PC-3 (cell line): ENCODE measurements around the gene TRIM40. TPM values are rescaled to one million over a fixed set of nuclear protein-coding genes. Genes with fewer than 3 reads are reported as not detected.

ENCODE experiments used
- ATAC-seq: fragments of 200-7000 bp; cut with Tn5 transposase; 2 replicates; pipeline ENCODE4 v1.9.1; 2020; ENCODE audit warnings: mild to moderate bottlenecking, moderate library complexity
- BruUV-seq: library from RNA; stranded (reverse); fragments of 400-500 nt; replicated peaks from 2 replicates; lab custom pipeline; 2021; lab: Mats Ljungman, UMichigan
- CTCF ChIA-PET: fragments of 300-600 bp; sonication (Branson Sonifier 250); formaldehyde crosslinking; loops from one replicate; lab custom pipeline; 2022; ENCODE audit warnings: antibody characterized with exemption; lab: Charles Lee
- POLR2A ChIA-PET: fragments of 300-600 bp; sonication (Branson Sonifier 250); formaldehyde crosslinking; loops from one replicate; lab custom pipeline; 2022; ENCODE audit warnings: antibody characterized with exemption; ENCODE audit not compliant: unreplicated experiment; lab: Charles Lee
- DNase-seq: peaks from one replicate; pipeline ENCODE4 v3.0.0-alpha.2; 2015
- H2AFZ ChIP-seq: fragments of 300-600 bp; sonication (generic); 2 replicates; pipeline ENCODE4 v1.6.0; 2016; ENCODE audit warnings: antibody characterized with exemption, low read length
- H3F3A ChIP-seq: fragments of 300-600 bp; sonication (generic); one replicate; pipeline ENCODE4 v1.6.0; 2017; ENCODE audit warnings: antibody characterized with exemption, low read length, control low read depth, mild to moderate bottlenecking; ENCODE audit not compliant: unreplicated experiment
- H3K27ac ChIP-seq: fragments of 300-600 bp; sonication (generic); 2 replicates; pipeline ENCODE4 v1.5.1; 2016; ENCODE audit warnings: mild to moderate bottlenecking, low read length
- H3K27me3 ChIP-seq: fragments of 300-600 bp; sonication (generic); 2 replicates; pipeline ENCODE4 v1.6.1; 2016; ENCODE audit warnings: low read length, mixed read lengths
- H3K36me3 ChIP-seq: fragments of 300-600 bp; sonication (generic); 2 replicates; pipeline ENCODE4 v1.6.1; 2016; ENCODE audit warnings: low read depth, mixed run types, low read length, mixed read lengths
- H3K4me1 ChIP-seq: fragments of 300-600 bp; sonication (generic); 2 replicates; pipeline ENCODE4 v1.5.1; 2016; ENCODE audit warnings: low read length; ENCODE audit not compliant: insufficient read depth
- H3K4me2 ChIP-seq: fragments of 300-600 bp; sonication (generic); 2 replicates; pipeline ENCODE4 v1.6.0; 2016; ENCODE audit warnings: low read length
- H3K4me3 ChIP-seq: fragments of 300-600 bp; sonication (generic); 2 replicates; pipeline ENCODE4 v1.5.1; 2016; ENCODE audit warnings: mild to moderate bottlenecking, low read length, mixed read lengths
- H3K79me2 ChIP-seq: fragments of 300-600 bp; sonication (generic); 2 replicates; pipeline ENCODE4 v1.6.1; 2017; ENCODE audit warnings: low read length, mixed read lengths
- H3K9ac ChIP-seq: fragments of 300-600 bp; sonication (generic); 2 replicates; pipeline ENCODE4 v1.6.0; 2016; ENCODE audit warnings: mild to moderate bottlenecking, low read length
- H3K9me2 ChIP-seq: fragments of 300-600 bp; sonication (generic); replicated peaks from 2 replicates; pipeline ENCODE4 v1.6.1; 2016; ENCODE audit warnings: mixed run types, low read length, mixed read lengths
- H3K9me3 ChIP-seq: fragments of 300-600 bp; sonication (generic); 2 replicates; pipeline ENCODE4 v1.6.1; 2016; ENCODE audit warnings: low read length, mixed read lengths
- H4K20me1 ChIP-seq: fragments of 300-600 bp; sonication (generic); 2 replicates; pipeline ENCODE4 v1.6.1; 2016; ENCODE audit warnings: low read length, mixed read lengths
- EZH2 ChIP-seq: fragments of 300-600 bp; sonication (generic); IDR thresholded peaks from one replicate; pipeline ENCODE4 v1.6.1; 2017; ENCODE audit warnings: antibody characterized with exemption, mild to moderate bottlenecking, low read length; ENCODE audit not compliant: unreplicated experiment
- EZH2phosphoT487 ChIP-seq: fragments of 300-600 bp; sonication (generic); IDR thresholded peaks from 2 replicates; pipeline ENCODE4 v1.6.1; 2018; ENCODE audit warnings: mild to moderate bottlenecking, antibody characterized with exemption, low read length, borderline replicate concordance
- intact Hi-C: fragments of 100-400 bp; cut with micrococcal nuclease; formaldehyde crosslinking; loops from 2 replicates; pipeline ENCODE4 v1.9.0; 2023
- total RNA-seq: library from RNA; depleted of rRNA; stranded (reverse); fragments of >200 nt; gene quantifications from 2 replicates; pipeline ENCODE4 v1.2.3, GENCODE V29; 2014
- TF ChIP-seq, protein P1 (sequence below): fragments of 300-600 bp; sonication (generic); conservative IDR thresholded peaks from 2 replicates; pipeline ENCODE4 v1.5.1; 2017; ENCODE audit warnings: antibody characterized with exemption, low read depth, mild to moderate bottlenecking, low read length

TRIM40 gene
- total RNA-seq, 1 experiment from 2014 or later = not detected

- intact Hi-C loops = loop anchor here (5.0 to 10.0 kb wide), 3 partner anchors 40 to 465 kb away; no protein-coding TSS in a partner anchor
- no TSS peak for BruUV-seq
- no peak overlapping the region for H3K4me2 ChIP-seq
Observed at GRCh38 chr6:30171677-30172471, 35.9 kb downstream of the TRIM40 start.

DNA sequence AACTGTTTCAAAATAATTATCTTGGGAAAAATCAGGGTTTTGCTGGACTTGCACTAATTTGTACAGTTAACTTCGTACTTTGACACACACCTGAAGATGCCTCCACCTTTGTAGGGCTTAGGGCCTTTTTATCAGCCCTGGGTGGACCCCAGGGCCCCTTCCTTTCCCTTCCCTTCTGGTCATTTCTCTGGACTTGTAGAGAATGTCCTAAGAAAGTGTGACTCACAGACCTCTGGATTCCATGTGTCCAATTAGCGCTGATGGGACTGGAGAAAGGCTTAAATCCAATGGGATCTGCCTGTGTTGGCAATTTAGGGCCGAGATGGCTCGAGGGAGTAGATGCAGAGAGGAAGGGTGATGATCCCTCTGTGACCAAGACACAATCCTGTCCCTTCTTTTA lies 36.7 kb downstream of the TRIM40 start:
- ChIA-PET POLR2A (no interaction called here), CTCF (no interaction called here)
- no peaks in the 10 kb centered on the region for H3F3A ChIP-seq
- H3K4me3 ChIP-seq = no peak overlapping the region
- no peak overlapping the region for H3K27ac ChIP-seq
- no peaks in the 10 kb centered on the region for H3K36me3 ChIP-seq
- peaks cover 36% of the 10 kb centered on the region for H3K27me3 ChIP-seq
- BruUV-seq = no TSS peak
- no peaks in the 10 kb centered on the region for H3K9me3 ChIP-seq
- TF ChIP-seq EZH2phosphoT487 (no peak), EZH2 (no peak)
- TF ChIP-seq, protein P1, sequence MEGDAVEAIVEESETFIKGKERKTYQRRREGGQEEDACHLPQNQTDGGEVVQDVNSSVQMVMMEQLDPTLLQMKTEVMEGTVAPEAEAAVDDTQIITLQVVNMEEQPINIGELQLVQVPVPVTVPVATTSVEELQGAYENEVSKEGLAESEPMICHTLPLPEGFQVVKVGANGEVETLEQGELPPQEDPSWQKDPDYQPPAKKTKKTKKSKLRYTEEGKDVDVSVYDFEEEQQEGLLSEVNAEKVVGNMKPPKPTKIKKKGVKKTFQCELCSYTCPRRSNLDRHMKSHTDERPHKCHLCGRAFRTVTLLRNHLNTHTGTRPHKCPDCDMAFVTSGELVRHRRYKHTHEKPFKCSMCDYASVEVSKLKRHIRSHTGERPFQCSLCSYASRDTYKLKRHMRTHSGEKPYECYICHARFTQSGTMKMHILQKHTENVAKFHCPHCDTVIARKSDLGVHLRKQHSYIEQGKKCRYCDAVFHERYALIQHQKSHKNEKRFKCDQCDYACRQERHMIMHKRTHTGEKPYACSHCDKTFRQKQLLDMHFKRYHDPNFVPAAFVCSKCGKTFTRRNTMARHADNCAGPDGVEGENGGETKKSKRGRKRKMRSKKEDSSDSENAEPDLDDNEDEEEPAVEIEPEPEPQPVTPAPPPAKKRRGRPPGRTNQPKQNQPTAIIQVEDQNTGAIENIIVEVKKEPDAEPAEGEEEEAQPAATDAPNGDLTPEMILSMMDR = no peak
- H3K9ac ChIP-seq = no peak overlapping the region
- H3K4me2 ChIP-seq = no peak overlapping the region
- no peaks in the 10 kb centered on the region for H4K20me1 ChIP-seq
- DNase-seq (no peak), ATAC-seq (no peak)
- intact Hi-C loops = loop anchor here (5.0 to 10.0 kb wide), 3 partner anchors 40 to 465 kb away; no protein-coding TSS in a partner anchor
- no peak overlapping the region for H2AFZ ChIP-seq
- no peaks in the 10 kb centered on the region for H3K79me2 ChIP-seq
- H3K9me2 ChIP-seq = no peaks in the 10 kb centered on the region
- no peaks in the 10 kb centered on the region for H3K4me1 ChIP-seq

More at GRCh38 chr6:30171677-30172471, 35.9 kb downstream of the TRIM40 start:
- ATAC-seq (no peak), DNase-seq (no peak)
- Histone ChIP-seq H3F3A (no peaks in the 10 kb centered on the region), H3K79me2 (no peaks in the 10 kb centered on the region), H3K4me3 (no peak overlapping the region), H3K9ac (no peak overlapping the region), H3K27me3 (peaks cover 28% of the 10 kb centered on the region), H3K27ac (no peak overlapping the region), H2AFZ (0 out of 2 replicates have a peak overlapping the region, but pooled peaks have one; percentile 33), H3K36me3 (no peaks in the 10 kb centered on the region), H4K20me1 (no peaks in the 10 kb centered on the region), H3K9me2 (no peaks in the 10 kb centered on the region), H3K9me3 (no peaks in the 10 kb centered on the region), H3K4me1 (no peaks in the 10 kb centered on the region)
- TF ChIP-seq, protein P1 = no peak
- no peak for TF ChIP-seq EZH2phosphoT487
- TF ChIP-seq EZH2 = no peak
- CTCF ChIA-PET = no interaction called here
- POLR2A ChIA-PET = interaction anchor here (0.6 kb wide), 1 partner anchor 196 kb away, joined by 3 read pairs; no protein-coding TSS in a partner anchor

DNA sequence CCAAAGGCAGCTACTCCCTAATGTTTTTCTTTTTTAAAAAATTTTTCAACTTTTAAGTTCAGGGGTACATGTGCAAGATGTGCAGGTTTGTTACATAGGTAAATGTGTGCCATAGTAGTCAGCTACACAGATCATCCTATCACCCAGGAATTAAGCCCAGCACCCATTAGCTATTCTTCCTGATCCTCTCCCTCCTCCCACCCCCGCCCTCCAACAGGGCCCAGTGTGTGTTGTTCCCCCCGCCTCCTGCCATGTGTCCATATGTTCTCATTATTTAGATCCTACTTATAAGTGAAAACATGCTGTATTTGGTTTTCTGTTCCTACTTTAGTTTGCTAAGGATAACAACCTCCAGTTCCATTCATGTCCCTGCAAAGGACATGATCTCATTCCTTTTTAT lies 39.8 kb downstream of the TRIM40 start:
- TF ChIP-seq, protein P1 = no peak
- no peak for TF ChIP-seq EZH2
- no peak for TF ChIP-seq EZH2phosphoT487

More for the DNA sequence above, 39.8 kb downstream of the TRIM40 start:
- ChIA-PET CTCF (no interaction called here), POLR2A (no interaction called here)
- no TSS peak for BruUV-seq
- no peaks in the 10 kb centered on the region for H3K4me1 ChIP-seq
- H4K20me1 ChIP-seq = no peaks in the 10 kb centered on the region
- H3K27me3 ChIP-seq = peaks cover 40% of the 10 kb centered on the region
- no peak overlapping the region for H3K9ac ChIP-seq
- H3K36me3 ChIP-seq = no peaks in the 10 kb centered on the region
- H3K27ac ChIP-seq = no peak overlapping the region
- H3K79me2 ChIP-seq = no peaks in the 10 kb centered on the region
- intact Hi-C loops = loop anchor here (10.0 kb wide), 1 partner anchor 321 kb away; no protein-coding TSS in a partner anchor
- no peak overlapping the region for H3K4me2 ChIP-seq
- H3K9me3 ChIP-seq = peaks cover 11% of the 10 kb centered on the region; the same call in 1 of the 2 replicates
- no peaks in the 10 kb centered on the region for H3K9me2 ChIP-seq
- no peak overlapping the region for H2AFZ ChIP-seq
- no peak for ATAC-seq
- H3K4me3 ChIP-seq = no peak overlapping the region
- DNase-seq = no peak
- H3F3A ChIP-seq = no peaks in the 10 kb centered on the region
